ENCODE data around the gene TALDO1.
A peak's percentile ranks its signal among the peaks of the same experiment; 100 is the strongest.

TALDO1 gene

DNA sequence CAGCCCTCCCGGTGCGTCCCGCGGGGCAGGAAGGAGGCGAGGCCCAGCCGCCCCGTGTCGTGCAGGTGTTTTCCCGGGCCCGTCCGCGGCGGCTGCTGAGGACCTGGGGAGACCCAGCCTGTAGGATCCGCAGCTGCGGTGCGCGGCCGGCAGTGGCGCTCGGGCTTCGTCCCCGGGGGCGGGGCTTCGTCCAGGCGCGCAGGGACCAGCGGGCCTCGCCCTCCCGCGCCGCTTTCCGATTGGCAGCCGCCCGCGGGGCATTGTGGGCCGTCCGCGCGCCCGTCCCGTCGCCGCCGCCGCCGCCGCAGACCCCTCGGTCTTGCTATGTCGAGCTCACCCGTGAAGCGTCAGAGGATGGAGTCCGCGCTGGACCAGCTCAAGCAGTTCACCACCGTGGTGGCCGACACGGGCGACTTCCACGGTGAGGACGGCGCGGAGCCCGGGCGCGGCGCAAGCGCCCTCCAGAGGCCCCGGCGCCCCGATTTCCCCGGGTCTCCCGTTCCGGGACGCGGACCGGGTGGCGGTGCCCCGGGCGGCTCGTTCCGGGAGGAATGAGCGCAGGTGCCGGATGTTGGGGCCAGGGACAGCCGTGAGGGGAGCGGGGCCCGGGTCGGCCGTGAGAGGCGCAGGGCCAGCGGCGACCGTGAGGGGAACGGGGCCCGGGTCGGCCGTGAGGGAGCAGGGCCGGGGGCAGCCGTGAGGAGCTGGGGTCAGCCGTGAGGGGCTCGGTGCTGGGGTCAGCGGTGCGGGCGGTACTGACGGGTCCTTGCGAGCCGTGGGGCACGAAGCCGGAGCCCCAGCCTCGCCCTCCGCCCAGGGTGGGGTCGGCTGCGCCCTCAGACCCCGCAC lies at the start of gene TALDO1:
TALDO1 (plus strand) TSS at position 307 of the 849 bp plus-strand sequence; CDS start at position 325, 18 bp downstream.
- DNase-seq (ENCODE audit: low read depth): peak; percentile 83

- no peak for DNase-seq (ENCODE audit: low read depth)
Observed at GRCh38 chr11:697811-698311, 49.4 kb upstream of the TALDO1 start.

GRCh38 chr11:698493-699115 lies 48.7 kb upstream of the TALDO1 start:
- no peak for DNase-seq (ENCODE audit: low read depth)

- no peak for DNase-seq (ENCODE audit: low read depth)
Observed at GRCh38 chr11:699116-699508, 48.2 kb upstream of the TALDO1 start.

GRCh38 chr11:699753-700152 lies 47.5 kb upstream of the TALDO1 start:
- no peak for DNase-seq (ENCODE audit: low read depth)

DNA sequence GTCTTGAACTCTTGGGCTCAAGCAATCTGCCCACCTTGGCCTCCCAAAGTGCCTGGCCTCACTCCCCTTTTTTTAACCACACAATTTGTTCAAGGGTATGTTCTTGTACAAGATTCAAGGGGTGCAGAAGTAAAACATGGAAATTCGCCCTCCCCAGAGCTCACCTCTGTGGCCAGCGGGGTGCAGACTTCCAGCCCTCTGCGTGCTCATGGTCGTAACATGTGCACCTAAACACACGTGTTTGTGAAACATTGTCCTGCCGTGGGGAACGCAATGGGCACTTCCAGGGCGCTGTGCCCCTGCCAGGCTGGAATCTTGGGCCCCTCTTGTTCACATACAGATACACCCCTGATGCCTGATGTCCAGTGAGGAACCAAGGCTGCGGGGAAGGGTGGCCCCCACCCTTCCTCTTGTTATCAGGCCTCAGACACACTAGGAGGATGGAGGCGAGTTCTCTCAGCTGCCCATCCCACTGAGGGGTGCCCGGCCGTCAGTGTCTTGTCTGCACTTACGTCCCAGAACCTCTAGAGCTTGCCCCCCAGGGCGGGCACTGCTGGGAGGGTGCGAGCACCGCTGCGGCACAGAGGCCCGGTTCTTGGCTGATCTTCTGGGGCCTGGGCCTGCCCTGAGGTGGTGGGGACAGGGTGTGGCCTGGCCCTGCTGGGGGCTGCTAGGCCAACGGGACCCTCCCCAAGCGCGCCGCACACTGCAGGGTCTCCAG lies 45.4 kb upstream of the TALDO1 start:
- DNase-seq (ENCODE audit: low read depth): no peak

GRCh38 chr11:702462-703461 lies 44.5 kb upstream of the TALDO1 start:
- DNase-seq (ENCODE audit: low read depth): no peak

DNA sequence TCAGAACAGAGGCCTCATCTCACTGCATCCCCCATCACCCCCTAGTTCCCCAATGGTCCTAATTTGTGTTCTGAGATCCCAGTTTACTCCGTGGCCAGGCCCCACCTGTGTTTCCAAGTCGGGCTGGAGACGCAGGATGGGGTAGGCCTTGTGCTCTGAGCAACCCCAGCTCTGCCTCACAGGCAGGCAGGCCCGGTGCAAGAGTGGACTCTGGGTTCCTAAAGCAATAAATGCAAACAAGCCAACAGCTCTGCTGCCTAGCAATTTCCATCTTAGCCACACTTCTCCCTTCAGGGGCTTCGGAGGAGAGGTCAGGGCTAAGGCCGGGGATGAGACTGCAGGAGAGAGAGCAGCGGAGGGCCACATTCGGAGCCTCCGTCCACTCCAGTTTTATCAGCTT lies 43.8 kb upstream of the TALDO1 start:
- no peak for DNase-seq (ENCODE audit: low read depth)

DNA sequence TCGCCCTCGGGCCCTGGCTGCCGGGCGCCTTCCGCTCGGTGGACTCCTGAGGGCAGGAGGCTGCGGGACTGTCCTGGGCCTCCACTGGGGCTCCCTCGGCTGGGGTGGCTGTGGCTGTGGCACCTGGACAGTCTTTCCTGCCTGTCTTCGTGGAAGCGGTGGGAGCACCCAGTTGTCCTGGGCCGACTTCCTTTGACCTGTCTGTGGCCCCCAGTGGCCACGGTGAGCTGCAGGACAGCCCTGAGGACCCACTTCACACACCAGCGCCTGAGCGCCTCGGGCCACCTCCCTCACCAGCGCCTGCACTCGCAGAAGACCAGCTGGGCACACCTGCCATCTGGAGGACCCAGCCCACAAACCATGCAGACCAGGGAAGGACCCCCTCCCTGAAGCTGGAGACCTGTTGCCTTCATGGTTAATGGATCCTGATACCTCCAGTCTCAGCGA lies 43.0 kb upstream of the TALDO1 start:
- no peak for DNase-seq (ENCODE audit: low read depth)

- DNase-seq (ENCODE audit: low read depth): no peak
Observed at GRCh38 chr11:704781-705645, 42.3 kb upstream of the TALDO1 start.

DNA sequence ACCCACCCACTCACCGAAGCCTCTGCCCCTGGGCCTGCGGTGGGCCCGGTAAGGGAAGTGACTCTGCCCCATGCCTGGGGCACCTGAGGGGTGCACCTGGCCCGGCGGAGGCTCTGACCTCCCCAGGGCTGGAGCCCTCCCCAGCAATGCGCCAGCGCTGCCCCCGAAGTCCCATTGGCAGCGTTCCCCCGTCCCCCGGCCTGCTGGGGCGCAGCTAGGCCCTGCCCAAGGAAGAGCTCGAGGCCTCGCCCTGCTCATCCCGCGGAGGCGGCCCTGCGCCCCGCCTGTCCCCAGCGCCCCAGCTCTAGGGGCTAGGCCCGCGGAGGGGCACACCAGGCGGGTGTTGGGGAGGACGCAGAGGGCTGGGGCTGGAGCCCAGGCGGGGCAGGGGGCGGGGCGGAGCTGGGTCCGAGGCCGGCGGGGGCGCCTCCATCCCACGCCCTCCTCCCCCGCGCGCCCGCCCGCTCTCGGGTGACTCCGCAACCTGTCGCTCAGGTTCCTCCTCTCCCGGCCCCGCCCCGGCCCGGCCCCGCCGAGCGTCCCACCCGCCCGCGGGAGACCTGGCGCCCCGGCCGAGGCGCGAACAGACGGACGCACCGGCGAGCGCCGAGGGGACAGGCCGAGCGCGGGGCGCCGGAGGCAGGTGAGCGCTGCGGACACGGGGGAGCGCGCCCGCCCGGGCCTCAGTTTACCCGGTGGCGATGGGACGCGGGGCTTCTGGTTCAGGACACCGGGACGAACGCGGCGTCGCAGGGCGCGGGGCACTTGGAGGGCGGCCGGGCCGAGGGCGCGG lies 41.4 kb upstream of the TALDO1 start, which contains the start of gene EPS8L2:
EPS8L2 (plus strand) TSS at position 586 of the 793 bp plus-strand sequence. CDS start 3,177 bp downstream, outside the sequence.
- no peak for DNase-seq (ENCODE audit: low read depth)

DNA sequence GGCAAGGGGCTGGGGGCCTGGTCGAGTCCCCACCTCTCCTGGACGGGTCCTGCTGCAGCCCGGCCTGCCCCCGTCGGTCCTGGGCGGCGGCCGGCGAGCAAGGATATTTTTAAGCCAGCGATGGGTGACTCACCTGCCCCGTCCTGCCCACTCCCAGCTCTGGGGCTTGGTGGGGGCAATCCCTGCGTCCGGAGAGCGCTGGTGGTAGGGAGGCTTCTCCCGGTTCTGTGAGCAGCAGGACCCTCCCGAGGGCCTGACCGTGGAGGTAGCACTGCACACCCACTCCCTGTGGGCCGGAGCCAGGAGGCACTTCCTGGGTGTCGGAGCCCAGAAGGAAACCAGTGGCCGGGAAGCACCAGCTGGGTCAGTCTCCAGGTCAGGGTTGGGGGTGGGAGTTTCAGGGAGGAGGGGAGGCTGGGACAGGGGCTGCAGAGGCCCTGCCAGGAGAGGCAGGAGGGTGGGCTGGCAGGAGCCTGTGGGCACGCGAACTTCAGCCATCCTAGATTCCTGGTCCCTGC lies 40.8 kb upstream of the TALDO1 start:
- no peak for DNase-seq (ENCODE audit: low read depth)

GRCh38 chr11:706957-707816 lies 40.1 kb upstream of the TALDO1 start:
- DNase-seq (ENCODE audit: low read depth): no peak

DNA sequence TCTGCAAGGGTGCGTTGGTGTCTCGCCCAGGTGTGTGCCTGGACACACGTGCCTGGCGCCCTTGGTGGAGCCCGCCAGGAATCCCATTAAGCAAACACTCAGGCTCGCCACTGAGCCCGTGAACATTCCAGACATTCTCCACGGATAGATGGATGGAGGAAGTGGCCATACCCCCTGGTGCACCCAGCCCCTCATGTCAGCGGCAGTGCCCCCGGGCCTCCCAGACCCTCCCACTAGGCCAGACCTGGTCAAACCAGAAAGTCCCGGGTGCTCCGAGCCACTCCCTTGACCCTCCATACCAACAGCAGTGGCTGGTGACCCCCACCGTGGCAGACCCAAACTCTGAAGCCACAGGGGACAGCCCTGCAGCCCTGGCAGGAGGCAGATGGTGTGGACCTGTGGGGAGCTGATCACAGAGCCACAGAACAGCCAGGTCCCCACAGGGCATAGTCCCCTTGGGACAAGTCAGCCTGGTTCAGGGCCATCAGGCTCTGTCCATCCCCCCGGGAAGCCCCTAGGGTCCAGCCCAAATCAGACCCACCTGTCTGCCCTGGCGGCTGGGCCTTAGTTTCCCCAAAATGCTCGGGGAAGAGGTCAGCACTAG lies 39.3 kb upstream of the TALDO1 start:
- DNase-seq (ENCODE audit: low read depth): no peak

GRCh38 chr11:708511-708910 lies 38.8 kb upstream of the TALDO1 start:
- DNase-seq (ENCODE audit: low read depth): no peak

GRCh38 chr11:709109-709997 lies 37.9 kb upstream of the TALDO1 start:
- DNase-seq (ENCODE audit: low read depth): no peak

DNA sequence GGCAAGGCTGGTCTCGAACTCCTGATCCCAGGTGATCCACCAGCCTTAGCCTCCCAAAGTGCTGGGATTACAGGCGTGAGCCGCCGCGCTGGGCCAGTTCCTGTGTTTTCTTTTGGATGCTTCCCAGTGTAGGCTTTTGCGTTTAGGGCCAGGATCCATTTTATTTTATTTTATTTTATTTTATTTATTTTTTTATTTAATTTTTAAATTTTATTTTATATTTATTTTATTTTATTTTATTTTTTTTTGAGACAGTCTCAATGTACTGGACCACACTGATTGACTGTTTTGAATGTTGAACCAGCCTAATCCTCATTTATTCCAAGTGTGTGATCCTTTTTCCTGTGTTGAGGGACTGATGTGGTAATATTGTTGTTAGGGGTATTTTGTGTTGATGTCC lies 32.8 kb upstream of the TALDO1 start:
- no peak for DNase-seq (ENCODE audit: low read depth)
